GM23248 (cell line): ENCODE results near the gene TENT4A.

Experiments
- EZH2 ChIP-seq: fragments of 200-600 bp; sonication (generic); IDR thresholded peaks from 2 replicates; pipeline ENCODE4 v1.6.1; 2018; ENCODE audit warnings: antibody characterized with exemption, mild to moderate bottlenecking; ENCODE audit not compliant: insufficient read depth, poor library complexity, severe bottlenecking
- EZH2phosphoT487 ChIP-seq: fragments of 200-600 bp; sonication (generic); IDR thresholded peaks from 2 replicates; pipeline ENCODE4 v1.6.1; 2018; ENCODE audit warnings: antibody characterized with exemption, moderate library complexity, mild to moderate bottlenecking, low read depth; ENCODE audit not compliant: insufficient read depth

DNA sequence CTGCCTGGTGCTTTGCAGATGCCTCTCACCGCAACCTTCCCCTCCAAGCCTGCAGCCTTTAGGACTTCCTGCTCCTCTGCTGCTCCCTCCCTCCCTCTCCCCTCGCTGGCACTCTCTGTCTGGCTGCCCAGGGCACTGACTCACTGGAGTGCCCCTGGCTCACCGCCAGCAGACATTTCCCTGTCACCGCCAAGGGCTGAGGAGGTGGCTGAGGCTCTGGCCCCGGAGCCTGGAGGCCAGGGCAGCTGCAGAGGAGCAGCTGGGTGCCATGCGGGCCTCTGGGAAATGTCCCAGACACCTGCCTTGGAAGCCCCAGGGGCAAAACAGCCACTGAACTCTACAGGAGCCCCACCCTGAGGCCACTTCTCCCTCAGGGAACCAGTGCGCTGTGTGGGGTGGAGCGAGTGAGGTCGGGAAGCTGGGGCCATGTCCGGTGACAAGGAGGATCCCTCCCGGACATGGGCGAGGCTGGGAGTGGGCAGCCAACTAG is 53.4 kb downstream of the TENT4A start:
- TF ChIP-seq EZH2 (no peak), EZH2phosphoT487 (no peak)
